ENCODE data around the gene KCNK10.

Gene KCNK10

DNA sequence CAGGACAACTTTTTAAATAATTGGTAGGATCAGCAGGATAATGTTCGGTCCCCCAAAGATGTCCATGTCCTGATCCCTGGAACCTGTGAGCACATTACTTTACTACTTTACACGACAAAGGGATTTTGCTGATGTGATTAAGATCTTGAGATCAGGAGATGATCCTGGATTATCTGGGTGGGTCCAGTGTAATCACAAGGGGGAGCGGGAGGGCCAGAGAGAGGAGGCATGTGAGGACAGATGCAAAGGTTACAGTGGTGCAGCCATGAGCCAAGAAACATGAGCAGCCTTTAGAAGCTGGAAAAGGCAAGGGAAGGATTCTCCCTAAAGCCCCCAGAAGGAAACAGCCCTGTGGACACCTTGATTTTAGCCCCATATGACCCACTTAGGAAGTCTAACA, 33.1 kb downstream of the KCNK10 start:
- Histone ChIP-seq H3K36me3 (ENCODE audit: control insufficient read depth, low read depth, low read length) (no peaks in the 10 kb centered on the region), H3K27ac (ENCODE audit: low read length) (no peak overlapping the region), H3K4me1 (ENCODE audit: control insufficient read depth, low read depth, low read length) (no peaks in the 10 kb centered on the region), H3K4me3 (ENCODE audit: low read length) (no peak overlapping the region), H3K9ac (ENCODE audit: low read length) (no peak overlapping the region), H3K27me3 (ENCODE audit: control insufficient read depth, insufficient read depth, low read length) (no peaks in the 10 kb centered on the region), H3K9me3 (ENCODE audit: control insufficient read depth, low read depth, low read length) (no peaks in the 10 kb centered on the region)

DNA sequence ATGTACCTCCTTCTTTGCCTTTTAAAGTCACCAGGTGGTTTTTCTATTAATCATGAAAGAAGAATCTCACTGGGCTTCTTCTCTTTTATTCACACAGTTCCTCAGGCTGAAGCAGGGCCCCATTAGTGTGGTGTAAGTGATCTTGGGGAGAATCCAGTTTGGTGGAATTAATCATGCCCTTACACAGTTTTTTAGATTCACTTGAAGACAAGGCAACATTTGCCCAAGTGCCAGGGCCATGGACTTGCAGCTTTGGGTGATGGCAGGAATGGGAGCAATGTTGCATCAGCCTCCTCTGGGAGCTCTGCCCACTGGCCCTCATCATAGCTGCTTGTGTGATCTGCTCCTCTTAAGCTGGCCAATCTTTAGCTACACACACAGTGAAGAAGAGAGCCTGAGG, 33.8 kb downstream of the KCNK10 start:
- H3K36me3 ChIP-seq (ENCODE audit: control insufficient read depth, low read depth, low read length) = no peaks in the 10 kb centered on the region
- no peak overlapping the region for H3K27ac ChIP-seq (ENCODE audit: low read length)
- H3K4me3 ChIP-seq (ENCODE audit: low read length) = no peak overlapping the region
- H3K9me3 ChIP-seq (ENCODE audit: control insufficient read depth, low read depth, low read length) = no peaks in the 10 kb centered on the region
- no peak overlapping the region for H3K9ac ChIP-seq (ENCODE audit: low read length)
- H3K27me3 ChIP-seq (ENCODE audit: control insufficient read depth, insufficient read depth, low read length) = no peaks in the 10 kb centered on the region
- no peaks in the 10 kb centered on the region for H3K4me1 ChIP-seq (ENCODE audit: control insufficient read depth, low read depth, low read length)

DNA sequence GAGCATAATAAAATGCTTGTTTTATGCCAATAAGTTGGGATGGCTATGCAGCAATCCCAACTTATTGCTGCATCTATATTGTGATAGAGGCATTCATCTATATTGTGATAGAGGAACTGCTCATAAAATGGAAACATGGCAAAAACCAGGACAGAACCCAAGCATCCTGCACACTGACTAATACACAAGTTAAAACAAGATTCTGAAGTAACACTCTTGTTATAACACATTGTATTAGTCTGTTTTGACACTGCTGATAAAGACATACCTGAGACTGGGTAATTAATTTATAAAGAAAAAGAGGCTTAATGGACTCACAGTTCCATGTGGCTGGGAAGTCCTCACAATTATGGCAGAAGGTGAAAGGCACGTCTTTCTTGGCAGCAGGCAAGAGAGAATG, 36.8 kb downstream of the KCNK10 start:
- H3K4me3 ChIP-seq (ENCODE audit: low read length) = no peak overlapping the region
- no peak overlapping the region for H3K9ac ChIP-seq (ENCODE audit: low read length)
- no peaks in the 10 kb centered on the region for H3K36me3 ChIP-seq (ENCODE audit: control insufficient read depth, low read depth, low read length)
- H3K27me3 ChIP-seq (ENCODE audit: control insufficient read depth, insufficient read depth, low read length) = no peaks in the 10 kb centered on the region
- no peak overlapping the region for H3K27ac ChIP-seq (ENCODE audit: low read length)
- no peaks in the 10 kb centered on the region for H3K4me1 ChIP-seq (ENCODE audit: control insufficient read depth, low read depth, low read length)
- no peaks in the 10 kb centered on the region for H3K9me3 ChIP-seq (ENCODE audit: control insufficient read depth, low read depth, low read length)

- no peak overlapping the region for H3K9ac ChIP-seq (ENCODE audit: low read length)
- no peak overlapping the region for H3K27ac ChIP-seq (ENCODE audit: low read length)
- H3K4me3 ChIP-seq (ENCODE audit: low read length) = no peak overlapping the region
- H3K4me1 ChIP-seq (ENCODE audit: control insufficient read depth, low read depth, low read length) = no peaks in the 10 kb centered on the region
- no peaks in the 10 kb centered on the region for H3K27me3 ChIP-seq (ENCODE audit: control insufficient read depth, insufficient read depth, low read length)
- H3K36me3 ChIP-seq (ENCODE audit: control insufficient read depth, low read depth, low read length) = no peaks in the 10 kb centered on the region
- no peaks in the 10 kb centered on the region for H3K9me3 ChIP-seq (ENCODE audit: control insufficient read depth, low read depth, low read length)
These were observed 41.6 kb downstream of the KCNK10 start for GRCh38 chr14:88281447-88281846.

DNA sequence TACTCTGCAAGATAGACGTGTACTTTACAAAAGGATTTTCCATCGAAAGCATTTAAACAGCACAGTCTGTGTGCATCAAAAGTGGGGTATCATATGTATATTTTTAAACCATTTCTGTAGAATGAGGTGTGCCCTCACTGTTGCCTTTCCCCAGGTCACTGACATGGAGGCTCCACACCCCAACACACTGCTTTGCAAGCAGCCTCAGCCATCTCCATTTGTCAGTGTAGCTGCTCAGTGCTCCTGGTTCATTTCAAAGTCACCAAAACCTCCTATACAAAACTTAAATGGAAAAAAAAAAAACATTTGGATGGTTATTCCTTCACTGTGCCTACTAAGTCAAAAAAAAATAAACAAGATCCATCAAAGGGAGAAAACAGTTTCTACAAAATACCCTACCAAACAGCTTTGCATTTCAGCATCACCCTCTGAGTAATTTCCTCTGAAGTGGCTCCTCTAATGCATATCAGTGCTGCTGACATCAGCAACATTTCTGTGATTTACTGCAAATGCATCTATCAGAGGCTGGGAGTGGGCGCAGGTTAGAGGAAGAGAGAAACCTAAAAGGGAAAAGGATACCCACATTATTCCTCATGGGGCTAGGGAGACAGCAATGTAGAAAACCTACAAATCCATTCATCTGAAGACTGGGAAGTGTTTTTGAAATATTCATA, 46.0 kb downstream of the KCNK10 start:
- Histone ChIP-seq H3K27me3 (ENCODE audit: control insufficient read depth, insufficient read depth, low read length) (no peaks in the 10 kb centered on the region), H3K9me3 (ENCODE audit: control insufficient read depth, low read depth, low read length) (no peaks in the 10 kb centered on the region), H3K4me3 (ENCODE audit: low read length) (no peak overlapping the region), H3K27ac (ENCODE audit: low read length) (no peak overlapping the region), H3K36me3 (ENCODE audit: control insufficient read depth, low read depth, low read length) (no peaks in the 10 kb centered on the region), H3K9ac (ENCODE audit: low read length) (no peak overlapping the region), H3K4me1 (ENCODE audit: control insufficient read depth, low read depth, low read length) (no peaks in the 10 kb centered on the region)

DNA sequence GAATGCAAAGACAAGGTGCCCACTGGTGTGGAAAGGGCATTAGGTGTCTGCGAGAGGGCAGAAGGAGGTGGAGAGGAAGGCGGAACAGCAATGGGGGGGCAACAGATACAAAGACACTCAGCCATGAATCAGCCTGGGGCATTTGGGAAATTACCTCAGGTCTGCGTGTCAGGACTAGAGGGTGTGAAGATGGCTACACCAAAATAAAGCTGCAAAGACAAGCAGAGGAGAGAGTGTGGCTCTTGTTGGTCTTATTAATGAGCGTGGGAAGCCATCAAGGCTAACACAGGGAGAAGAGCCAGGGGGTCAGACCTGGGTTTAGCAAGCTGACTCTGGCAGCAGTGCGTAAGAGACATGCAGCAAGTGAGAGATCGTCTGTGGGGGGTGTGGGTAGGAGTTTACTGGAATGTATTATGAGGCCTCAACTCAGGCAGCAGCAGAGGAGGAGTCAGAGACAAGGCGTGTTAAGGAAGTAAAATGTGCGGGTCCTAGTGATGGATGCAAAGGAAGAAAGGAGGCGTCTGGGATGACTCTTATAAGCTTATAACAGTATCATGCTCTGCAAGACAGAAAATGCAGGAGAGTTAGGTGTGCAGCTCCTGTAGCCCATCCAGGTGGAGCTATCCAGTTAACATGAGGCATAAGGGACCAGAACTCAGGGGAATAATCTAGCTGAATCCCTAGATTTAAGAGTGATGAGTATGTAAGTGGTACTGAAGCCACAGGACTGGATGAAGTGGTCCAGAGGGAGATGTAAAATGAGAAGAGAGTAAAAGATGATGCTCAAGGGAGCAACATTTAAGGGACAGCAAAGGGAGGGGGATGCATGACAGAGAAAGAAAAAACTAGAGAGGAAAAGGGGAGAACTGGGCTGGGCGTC, 50.4 kb downstream of the KCNK10 start:
- Histone ChIP-seq H3K27me3 (ENCODE audit: control insufficient read depth, insufficient read depth, low read length) (no peaks in the 10 kb centered on the region), H3K4me3 (ENCODE audit: low read length) (no peak overlapping the region)

DNA sequence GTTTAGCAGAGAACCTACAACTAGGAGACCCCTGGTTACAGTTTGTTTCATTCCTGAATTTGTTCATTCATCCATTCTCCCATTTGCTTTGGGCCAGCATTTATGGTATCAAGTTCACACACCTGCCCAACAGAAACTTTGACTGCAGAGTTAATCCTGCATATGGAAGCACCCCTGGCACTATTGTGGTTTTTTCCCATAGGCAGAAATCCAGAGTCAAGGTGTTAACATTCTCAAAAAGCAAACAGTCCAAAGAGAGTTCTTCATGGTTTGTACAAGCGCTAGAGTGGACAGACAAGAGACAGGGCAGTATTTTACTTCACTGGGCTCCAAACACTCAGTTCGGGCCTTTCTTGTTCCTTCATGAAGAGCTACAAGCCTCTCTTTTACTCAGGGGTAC, 51.9 kb downstream of the KCNK10 start:
- Histone ChIP-seq H3K36me3 (ENCODE audit: control insufficient read depth, low read depth, low read length) (no peaks in the 10 kb centered on the region), H3K9me3 (ENCODE audit: control insufficient read depth, low read depth, low read length) (no peaks in the 10 kb centered on the region), H3K27ac (ENCODE audit: low read length) (no peak overlapping the region), H3K4me3 (ENCODE audit: low read length) (no peak overlapping the region), H3K9ac (ENCODE audit: low read length) (no peak overlapping the region), H3K4me1 (ENCODE audit: control insufficient read depth, low read depth, low read length) (no peaks in the 10 kb centered on the region), H3K27me3 (ENCODE audit: control insufficient read depth, insufficient read depth, low read length) (no peaks in the 10 kb centered on the region)

More for the DNA sequence above, 50.4 kb downstream of the KCNK10 start:
- Histone ChIP-seq H3K27ac (ENCODE audit: low read length) (no peak overlapping the region), H3K36me3 (ENCODE audit: control insufficient read depth, low read depth, low read length) (no peaks in the 10 kb centered on the region), H3K9ac (ENCODE audit: low read length) (no peak overlapping the region), H3K9me3 (ENCODE audit: control insufficient read depth, low read depth, low read length) (no peaks in the 10 kb centered on the region), H3K4me1 (ENCODE audit: control insufficient read depth, low read depth, low read length) (no peaks in the 10 kb centered on the region)

DNA sequence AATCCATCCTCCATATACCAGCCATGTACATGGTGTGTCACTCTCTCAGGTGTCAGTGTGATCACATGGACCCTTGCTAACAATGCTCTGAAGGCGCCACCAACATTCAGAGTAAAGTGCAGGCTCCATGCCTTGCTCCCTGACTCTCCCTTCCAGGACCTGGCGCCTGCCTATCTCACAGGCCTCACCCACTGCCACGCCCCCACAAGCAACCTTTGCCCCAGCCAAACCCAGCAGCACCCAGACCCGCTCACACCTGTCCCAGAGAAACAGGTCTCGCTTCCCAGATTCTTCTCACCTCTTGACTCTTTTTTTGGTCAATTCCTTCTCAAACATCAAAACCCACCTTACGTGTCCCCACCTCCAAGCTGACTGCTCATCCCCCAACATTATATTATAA, 52.3 kb downstream of the KCNK10 start:
- Histone ChIP-seq H3K4me1 (ENCODE audit: control insufficient read depth, low read depth, low read length) (no peaks in the 10 kb centered on the region), H3K9me3 (ENCODE audit: control insufficient read depth, low read depth, low read length) (no peaks in the 10 kb centered on the region), H3K27ac (ENCODE audit: low read length) (no peak overlapping the region), H3K27me3 (ENCODE audit: control insufficient read depth, insufficient read depth, low read length) (no peaks in the 10 kb centered on the region), H3K36me3 (ENCODE audit: control insufficient read depth, low read depth, low read length) (no peaks in the 10 kb centered on the region), H3K9ac (ENCODE audit: low read length) (no peak overlapping the region), H3K4me3 (ENCODE audit: low read length) (no peak overlapping the region)

GRCh38 chr14:88269806-88270420, 53.2 kb downstream of the KCNK10 start:
- no peak overlapping the region for H3K9ac ChIP-seq (ENCODE audit: low read length)
- H3K36me3 ChIP-seq (ENCODE audit: control insufficient read depth, low read depth, low read length) = no peaks in the 10 kb centered on the region
- no peaks in the 10 kb centered on the region for H3K9me3 ChIP-seq (ENCODE audit: control insufficient read depth, low read depth, low read length)
- no peaks in the 10 kb centered on the region for H3K4me1 ChIP-seq (ENCODE audit: control insufficient read depth, low read depth, low read length)
- no peak overlapping the region for H3K27ac ChIP-seq (ENCODE audit: low read length)
- H3K27me3 ChIP-seq (ENCODE audit: control insufficient read depth, insufficient read depth, low read length) = no peaks in the 10 kb centered on the region
- H3K4me3 ChIP-seq (ENCODE audit: low read length) = no peak overlapping the region

DNA sequence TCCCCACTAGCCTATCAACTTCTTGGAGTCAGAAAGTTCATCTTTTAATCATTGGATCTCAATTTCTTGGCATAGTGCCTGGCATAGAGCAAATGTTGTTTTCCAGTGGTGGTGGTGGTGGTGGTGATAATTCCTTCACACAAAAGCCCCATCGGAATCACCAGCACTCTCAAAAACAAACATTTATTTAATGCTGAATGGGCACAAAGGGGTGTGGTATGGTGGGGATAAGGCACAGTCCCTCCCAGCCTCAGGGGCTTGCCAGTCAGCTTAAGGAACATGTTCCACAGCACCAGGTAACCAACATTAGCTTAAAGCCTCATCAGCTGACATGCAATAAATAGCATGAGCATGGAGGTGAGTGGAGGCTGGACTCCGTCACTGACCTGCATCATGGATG, 56.6 kb downstream of the KCNK10 start:
- no peaks in the 10 kb centered on the region for H3K9me3 ChIP-seq (ENCODE audit: control insufficient read depth, low read depth, low read length)
- no peak overlapping the region for H3K9ac ChIP-seq (ENCODE audit: low read length)
- no peaks in the 10 kb centered on the region for H3K4me1 ChIP-seq (ENCODE audit: control insufficient read depth, low read depth, low read length)
- H3K36me3 ChIP-seq (ENCODE audit: control insufficient read depth, low read depth, low read length) = no peaks in the 10 kb centered on the region
- H3K27me3 ChIP-seq (ENCODE audit: control insufficient read depth, insufficient read depth, low read length) = no peaks in the 10 kb centered on the region
- H3K4me3 ChIP-seq (ENCODE audit: low read length) = no peak overlapping the region
- no peak overlapping the region for H3K27ac ChIP-seq (ENCODE audit: low read length)

- Histone ChIP-seq H3K9me3 (ENCODE audit: control insufficient read depth, low read depth, low read length) (no peaks in the 10 kb centered on the region), H3K4me3 (ENCODE audit: low read length) (no peak overlapping the region), H3K9ac (ENCODE audit: low read length) (no peak overlapping the region), H3K4me1 (ENCODE audit: control insufficient read depth, low read depth, low read length) (no peaks in the 10 kb centered on the region), H3K27me3 (ENCODE audit: control insufficient read depth, insufficient read depth, low read length) (no peaks in the 10 kb centered on the region), H3K27ac (ENCODE audit: low read length) (no peak overlapping the region), H3K36me3 (ENCODE audit: control insufficient read depth, low read depth, low read length) (no peaks in the 10 kb centered on the region)
These were observed 59.0 kb downstream of the KCNK10 start for GRCh38 chr14:88264116-88264515.
